IMR-90 (cell line): ENCODE results near the gene DLGAP4. TPM values are rescaled to one million over a fixed set of nuclear protein-coding genes. Genes with fewer than 3 reads are reported as not detected.

Experiments
- ATAC-seq: fragments of 200-7000 bp; cut with Tn5 transposase; 2 replicates; pipeline ENCODE4 v1.9.1; 2020; ENCODE audit warnings: low read depth, mild to moderate bottlenecking, moderate library complexity
- BruUV-seq: library from RNA; stranded (reverse); fragments of 400-500 nt; replicated peaks from 2 replicates; lab custom pipeline; 2021; lab: Mats Ljungman, UMichigan
- CTCF ChIA-PET: fragments of 300-600 bp; formaldehyde crosslinking; extraction: SDS; loops from one replicate; lab custom pipeline; 2021; ENCODE audit warnings: antibody characterized with exemption; lab: Yijun Ruan, JAX
- POLR2A ChIA-PET: fragments of 300-600 bp; sonication (Branson Sonifier 250); formaldehyde crosslinking; loops from one replicate; lab custom pipeline; 2022; ENCODE audit warnings: antibody characterized with exemption; ENCODE audit not compliant: unreplicated experiment; lab: Charles Lee
- DNase-seq: peaks from one replicate; pipeline ENCODE4 v3.0.0; 2013
- H2AFZ ChIP-seq: replicated peaks from 2 replicates; pipeline ENCODE3; 2013; ENCODE audit warnings: low read length, mild to moderate bottlenecking; ENCODE audit not compliant: poor library complexity
- H2AK5ac ChIP-seq: 2 replicates; pipeline ENCODE4 v1.6.1; 2013; ENCODE audit warnings: low read depth, low read length, inconsistent platforms
- H2AK9ac ChIP-seq: replicated peaks from 2 replicates; pipeline ENCODE3; 2013; ENCODE audit warnings: mild to moderate bottlenecking, low read depth, low read length, moderate library complexity; ENCODE audit not compliant: poor library complexity
- H2BK120ac ChIP-seq: 2 replicates; pipeline ENCODE4 v1.6.1; 2013; ENCODE audit warnings: low read depth, low read length, inconsistent platforms
- H2BK15ac ChIP-seq: 3 replicates; pipeline ENCODE4 v1.6.1; 2013; ENCODE audit warnings: low read depth, low read length, inconsistent platforms
- H2BK20ac ChIP-seq: 2 replicates; pipeline ENCODE4 v1.6.1; 2013; ENCODE audit warnings: low read depth, mild to moderate bottlenecking, inconsistent platforms, low read length, moderate library complexity
- H2BK5ac ChIP-seq: 2 replicates; pipeline ENCODE4 v1.6.1; 2013; ENCODE audit warnings: mild to moderate bottlenecking, low read depth, low read length, inconsistent platforms; ENCODE audit not compliant: poor library complexity, severe bottlenecking
- H3K14ac ChIP-seq: replicated peaks from 2 replicates; pipeline ENCODE4 v1.6.1; 2013; ENCODE audit warnings: low read depth, low read length, inconsistent platforms
- H3K18ac ChIP-seq: 2 replicates; pipeline ENCODE4 v1.6.1; 2013; ENCODE audit warnings: low read depth, low read length, control low read depth
- H3K23ac ChIP-seq: 2 replicates; pipeline ENCODE4 v1.6.1; 2013; ENCODE audit warnings: low read depth, low read length, inconsistent platforms
- H3K27ac ChIP-seq: 2 replicates; pipeline ENCODE4 v1.5.1; 2013; ENCODE audit warnings: mild to moderate bottlenecking, control low read depth, low read length; ENCODE audit not compliant: insufficient read depth
- H3K27me3 ChIP-seq: 2 replicates; pipeline ENCODE4 v1.6.1; 2013; ENCODE audit warnings: low read length; ENCODE audit not compliant: control insufficient read depth, insufficient read depth
- H3K36me3 ChIP-seq: 2 replicates; pipeline ENCODE4 v1.6.1; 2013; ENCODE audit warnings: low read length, mixed read lengths; ENCODE audit not compliant: control insufficient read depth, insufficient read depth
- H3K4ac ChIP-seq: 2 replicates; pipeline ENCODE4 v1.6.1; 2013; ENCODE audit warnings: low read depth, low read length, inconsistent platforms
- H3K4me1 ChIP-seq: 2 replicates; pipeline ENCODE4 v1.6.1; 2013; ENCODE audit warnings: low read length, mixed read lengths; ENCODE audit not compliant: control insufficient read depth, insufficient read depth
- H3K4me2 ChIP-seq: 2 replicates; pipeline ENCODE4 v1.6.1; 2013; ENCODE audit warnings: low read depth, mild to moderate bottlenecking, control low read depth, low read length, moderate library complexity
- H3K4me3 ChIP-seq: 2 replicates; pipeline ENCODE4 v1.5.1; 2013; ENCODE audit warnings: low read depth, mild to moderate bottlenecking, control low read depth, low read length, moderate library complexity; ENCODE audit not compliant: insufficient read depth
- H3K56ac ChIP-seq: 2 replicates; pipeline ENCODE4 v1.6.1; 2013; ENCODE audit warnings: low read length, inconsistent platforms; ENCODE audit not compliant: insufficient read depth; ENCODE audit errors: extremely low read depth
- H3K79me1 ChIP-seq, 2 experiments: 2 replicates each; pipeline ENCODE4 v1.6.1; 2013; ENCODE audit warnings: low read length in 2 of 2, inconsistent platforms in 1 of 2, low read depth in 1 of 2
- H3K9ac ChIP-seq: 2 replicates; pipeline ENCODE4 v1.6.1; 2013; ENCODE audit warnings: low read depth, low read length, control low read depth
- H3K9me1 ChIP-seq: 2 replicates; pipeline ENCODE4 v1.6.1; 2013; ENCODE audit warnings: low read length, inconsistent platforms; ENCODE audit not compliant: insufficient read depth
- H3K9me3 ChIP-seq: 2 replicates; pipeline ENCODE4 v1.6.1; 2013; ENCODE audit warnings: low read length; ENCODE audit not compliant: control insufficient read depth, insufficient read depth
- H4K20me1 ChIP-seq: 2 replicates; pipeline ENCODE4 v1.6.1; 2013; ENCODE audit warnings: low read length, inconsistent platforms; ENCODE audit not compliant: insufficient read depth
- H4K5ac ChIP-seq: 2 replicates; pipeline ENCODE4 v1.6.1; 2013; ENCODE audit warnings: mild to moderate bottlenecking, low read depth, low read length, control low read depth
- H4K8ac ChIP-seq, 2 experiments: 2 replicates each; pipeline ENCODE4 v1.6.1; 2013; ENCODE audit warnings: low read depth in 2 of 2, low read length in 2 of 2, control low read depth in 1 of 2, inconsistent platforms in 1 of 2
- H4K91ac ChIP-seq: 2 replicates; pipeline ENCODE4 v1.6.1; 2013; ENCODE audit warnings: low read depth, low read length, inconsistent platforms; ENCODE audit not compliant: insufficient read depth
- BHLHE40 ChIP-seq: fragments of 150-350 bp; IDR thresholded peaks from 2 replicates; pipeline ENCODE4 v1.6.1; 2016; ENCODE audit warnings: mild to moderate bottlenecking, low read depth, low read length
- CHD1 ChIP-seq: IDR thresholded peaks from 2 replicates; pipeline ENCODE4 v1.6.1; 2012; ENCODE audit warnings: low read depth, low read length, improper control_type of control experiment
- ELK1 ChIP-seq: fragments of 150-350 bp; IDR thresholded peaks from 2 replicates; pipeline ENCODE4 v1.6.1; 2016; ENCODE audit warnings: low read depth, mild to moderate bottlenecking, low read length, moderate library complexity, borderline replicate concordance
- FOS ChIP-seq: fragments of 150-350 bp; IDR thresholded peaks from 2 replicates; pipeline ENCODE4 v1.6.1; 2016; ENCODE audit warnings: low read depth, low read length
- MAZ ChIP-seq: IDR thresholded peaks from 2 replicates; pipeline ENCODE4 v1.6.1; 2012; ENCODE audit warnings: low read depth, mild to moderate bottlenecking, low read length, improper control_type of control experiment, moderate library complexity, borderline replicate concordance
- MXI1 ChIP-seq: IDR thresholded peaks from 2 replicates; pipeline ENCODE4 v1.6.1; 2012; ENCODE audit warnings: low read depth, mild to moderate bottlenecking, low read length, moderate library complexity, borderline replicate concordance
- NFE2L2 ChIP-seq: fragments of 150-350 bp; IDR thresholded peaks from 2 replicates; pipeline ENCODE4 v1.6.1; 2016; ENCODE audit warnings: low read depth, mild to moderate bottlenecking, low read length
- POLR2A ChIP-seq: IDR thresholded peaks from 2 replicates; pipeline ENCODE4 v1.6.1; 2012; ENCODE audit warnings: mild to moderate bottlenecking, low read depth, low read length
- RAD21 ChIP-seq: IDR thresholded peaks from 2 replicates; pipeline ENCODE4 v1.6.1; 2012; ENCODE audit warnings: low read length, improper control_type of control experiment
- RCOR1 ChIP-seq: IDR thresholded peaks from 2 replicates; pipeline ENCODE4 v1.6.1; 2012; ENCODE audit warnings: mild to moderate bottlenecking, low read length, improper control_type of control experiment; ENCODE audit not compliant: insufficient replicate concordance
- RFX5 ChIP-seq: IDR thresholded peaks from 2 replicates; pipeline ENCODE4 v1.8.0; 2012; ENCODE audit warnings: low read depth, mild to moderate bottlenecking, low read length, moderate library complexity
- SMC3 ChIP-seq: fragments of 150-350 bp; IDR thresholded peaks from 2 replicates; pipeline ENCODE4 v1.6.1; 2016; ENCODE audit warnings: low read depth, mild to moderate bottlenecking, antibody characterized with exemption, low read length, moderate library complexity
- USF2 ChIP-seq: fragments of 150-350 bp; IDR thresholded peaks from 2 replicates; pipeline ENCODE4 v1.6.1; 2017; ENCODE audit warnings: mild to moderate bottlenecking, antibody characterized with exemption, low read length, low read depth
- WGBS, 2 experiments: methylation state at CpG; one replicate each; pipeline versions ENCODE4 v1.1.5 to v1.1.7; 2013; ENCODE audit warnings: missing lambda C conversion rate in 2 of 2; ENCODE audit not compliant: insufficient read length in 1 of 2; ENCODE audit errors: extremely low coverage in 2 of 2; 5-methylcytosine and 5-hydroxymethylcytosine counted together
- dilution Hi-C: fragments of 300-500 bp; cut with HindIII; formaldehyde crosslinking; loops from one replicate; pipeline ENCODE4 v1.14.3; 2018; ENCODE audit warnings: low sequenced_read_pairs; ENCODE audit not compliant: unreplicated experiment
- in situ Hi-C: fragments of 300-500 bp; cut with MboI; formaldehyde crosslinking; loops from 3 replicates; pipeline ENCODE4 v1.14.3; 2019; ENCODE audit warnings: low sequenced_read_pairs, inconsistent platforms, mixed read lengths
- intact Hi-C: fragments of 100-400 bp; cut with micrococcal nuclease; formaldehyde crosslinking; loops from 2 replicates; pipeline ENCODE4 v1.10.0; 2022
- polyA plus RNA-seq, 3 experiments: library from polyadenylated mRNA; depleted of rRNA; stranded (reverse); fragments of >200 nt; gene quantifications; 2 replicates each; pipeline ENCODE4 v1.2.3, GENCODE V29; 2012; ENCODE audit warnings: low replicate concordance in 1 of 3
- total RNA-seq: library from RNA; depleted of rRNA; stranded (reverse); fragments of >200 nt; gene quantifications from 2 replicates; pipeline ENCODE4 v1.2.3, GENCODE V29; 2012
- TF ChIP-seq, protein P1 (sequence below): conservative IDR thresholded peaks from 2 replicates; pipeline ENCODE4 v1.5.1; 2012; ENCODE audit warnings: mild to moderate bottlenecking, low read depth, low read length, improper control_type of control experiment

DLGAP4 gene
- total and polyA plus RNA-seq, 2 of the 4 experiments (the other 2 are of a cell fraction) = 32.3 to 73.2 TPM

- Histone ChIP-seq H3K4ac (no peak overlapping the region), H2BK20ac (no peak overlapping the region), H3K27me3 (peaks cover 37% of the 10 kb centered on the region), H3K18ac (no peak overlapping the region), H2BK120ac (no peak overlapping the region), H2BK15ac (no peak overlapping the region), H3K14ac (no peak overlapping the region), H4K8ac (no peak overlapping the region), H2AK5ac (no peak overlapping the region), H3K4me3 (no peak overlapping the region), H3K4me2 (no peak overlapping the region), H3K23ac (no peak overlapping the region), H3K4me1 (no peaks in the 10 kb centered on the region), H4K91ac (no peak overlapping the region), H2BK5ac (no peak overlapping the region), H2AFZ (no peak overlapping the region), H3K56ac (no peak overlapping the region), H3K9me1 (no peaks in the 10 kb centered on the region), H4K5ac (no peak overlapping the region), H3K9me3 (peaks cover 2% of the 10 kb centered on the region; the same call in 1 of the 2 replicates), H2AK9ac (no peak overlapping the region), H3K27ac (no peak overlapping the region), H3K79me1 (no peaks in the 10 kb centered on the region), H3K9ac (no peak overlapping the region), H4K20me1 (no peaks in the 10 kb centered on the region), H3K36me3 (no peaks in the 10 kb centered on the region)
- CTCF ChIA-PET = no interaction called here
- in situ Hi-C loops (no loop called here), dilution Hi-C loops (no loop called here), intact Hi-C loops (no loop called here)
- TF ChIP-seq, protein P1, sequence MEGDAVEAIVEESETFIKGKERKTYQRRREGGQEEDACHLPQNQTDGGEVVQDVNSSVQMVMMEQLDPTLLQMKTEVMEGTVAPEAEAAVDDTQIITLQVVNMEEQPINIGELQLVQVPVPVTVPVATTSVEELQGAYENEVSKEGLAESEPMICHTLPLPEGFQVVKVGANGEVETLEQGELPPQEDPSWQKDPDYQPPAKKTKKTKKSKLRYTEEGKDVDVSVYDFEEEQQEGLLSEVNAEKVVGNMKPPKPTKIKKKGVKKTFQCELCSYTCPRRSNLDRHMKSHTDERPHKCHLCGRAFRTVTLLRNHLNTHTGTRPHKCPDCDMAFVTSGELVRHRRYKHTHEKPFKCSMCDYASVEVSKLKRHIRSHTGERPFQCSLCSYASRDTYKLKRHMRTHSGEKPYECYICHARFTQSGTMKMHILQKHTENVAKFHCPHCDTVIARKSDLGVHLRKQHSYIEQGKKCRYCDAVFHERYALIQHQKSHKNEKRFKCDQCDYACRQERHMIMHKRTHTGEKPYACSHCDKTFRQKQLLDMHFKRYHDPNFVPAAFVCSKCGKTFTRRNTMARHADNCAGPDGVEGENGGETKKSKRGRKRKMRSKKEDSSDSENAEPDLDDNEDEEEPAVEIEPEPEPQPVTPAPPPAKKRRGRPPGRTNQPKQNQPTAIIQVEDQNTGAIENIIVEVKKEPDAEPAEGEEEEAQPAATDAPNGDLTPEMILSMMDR = no peak
- TF ChIP-seq RFX5 (no peak), BHLHE40 (no peak), ELK1 (no peak), RAD21 (no peak), MAZ (no peak), MXI1 (no peak), CHD1 (no peak), FOS (no peak), RCOR1 (no peak), SMC3 (no peak), USF2 (no peak), POLR2A (no peak), NFE2L2 (no peak)
- POLR2A ChIA-PET = no interaction called here
- no TSS peak for BruUV-seq
- 44% methylated on average over 9 of the region's 18 CpGs; no CpG with 5 or more reads in 1 of the 2 experiments for WGBS, 2 experiments
- DNase-seq (no peak), ATAC-seq (no peak)
Observed at GRCh38 chr20:36400909-36401735, 95.0 kb downstream of the DLGAP4 start.
